ENCODE data around the gene TMEM91.

Gene TMEM91

DNA sequence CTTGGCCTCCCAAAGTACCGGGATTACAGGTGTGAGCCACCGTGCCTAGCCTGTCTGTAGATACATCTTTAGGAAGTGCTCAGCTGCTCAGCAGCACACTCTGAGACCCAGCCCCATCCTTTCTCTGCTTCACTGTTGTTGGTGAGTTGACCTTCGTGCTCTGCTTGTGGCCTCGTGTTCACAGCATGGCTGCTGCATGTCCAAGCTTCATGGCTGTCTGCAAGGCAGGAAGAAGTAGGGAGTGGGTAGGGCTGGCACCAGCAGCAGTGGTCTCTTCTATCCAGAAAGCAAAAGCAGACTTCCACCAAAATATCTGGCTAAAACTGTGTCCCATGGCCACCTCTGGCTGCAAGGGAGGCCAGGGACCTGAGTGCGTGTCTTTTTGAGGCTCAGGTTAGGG lies 36.6 kb downstream of the TMEM91 start:
- no peak for DNase-seq

DNA sequence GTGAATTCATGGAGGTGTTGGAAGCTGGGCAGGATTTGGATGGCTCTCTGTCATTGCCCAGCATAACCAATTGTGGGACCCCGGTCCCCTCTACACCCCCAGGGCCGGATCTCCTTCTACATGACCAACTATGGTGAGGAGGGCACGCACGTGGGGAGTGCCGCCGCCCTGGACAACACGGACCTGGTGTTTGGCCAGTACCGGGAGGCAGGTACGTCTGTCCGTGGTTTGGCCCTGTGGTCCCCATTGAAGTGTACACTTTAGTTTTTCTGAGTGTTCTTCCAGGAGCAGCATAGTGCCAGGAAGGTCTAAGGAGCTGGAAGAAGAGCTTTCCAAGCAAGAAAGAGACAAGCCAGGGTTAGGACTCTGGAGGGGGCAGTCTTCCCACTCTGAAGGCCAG lies 37.6 kb downstream of the TMEM91 start:
- no peak for DNase-seq

DNA sequence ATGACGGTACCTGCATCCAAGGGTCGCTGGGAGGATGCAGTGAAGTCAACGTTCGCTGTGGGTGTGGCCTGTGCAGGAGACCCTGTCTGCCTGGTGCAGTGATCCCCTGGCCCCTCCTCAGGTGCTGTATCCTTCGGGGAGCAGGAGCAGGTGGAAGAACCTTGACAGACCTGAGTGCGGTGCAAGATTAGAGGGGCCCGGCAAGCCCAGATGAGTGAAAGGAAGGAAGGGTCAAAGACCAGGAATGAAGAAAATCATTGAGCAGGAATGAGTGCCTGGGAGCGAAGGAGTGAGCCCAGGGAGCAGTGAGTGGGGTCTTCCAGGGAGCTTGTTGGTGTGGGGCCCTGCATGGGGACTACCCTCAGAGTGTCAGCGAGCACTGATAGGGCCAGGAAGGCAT lies 38.1 kb downstream of the TMEM91 start:
- DNase-seq: no peak

DNA sequence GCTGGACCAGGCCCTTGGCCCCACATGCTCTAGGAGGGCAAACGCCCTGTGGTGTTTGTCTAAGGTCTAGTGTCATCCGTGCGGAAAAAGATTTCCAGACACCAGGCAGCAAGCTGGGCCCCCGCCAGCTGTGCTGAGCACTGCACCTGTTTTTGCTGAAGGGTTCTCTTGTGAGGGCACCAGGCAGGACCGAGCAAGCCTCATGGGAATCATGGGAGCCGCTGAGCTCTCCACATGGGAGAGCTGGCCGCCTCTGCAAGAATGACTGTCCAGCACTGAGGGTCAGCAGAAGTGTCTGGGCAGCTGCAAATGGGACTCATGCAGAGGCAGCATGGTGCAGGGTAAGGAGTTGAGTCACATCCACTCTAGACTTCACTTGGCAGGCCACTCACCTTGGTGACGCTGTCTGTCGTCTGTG lies 38.8 kb downstream of the TMEM91 start:
- DNase-seq: no peak

DNA sequence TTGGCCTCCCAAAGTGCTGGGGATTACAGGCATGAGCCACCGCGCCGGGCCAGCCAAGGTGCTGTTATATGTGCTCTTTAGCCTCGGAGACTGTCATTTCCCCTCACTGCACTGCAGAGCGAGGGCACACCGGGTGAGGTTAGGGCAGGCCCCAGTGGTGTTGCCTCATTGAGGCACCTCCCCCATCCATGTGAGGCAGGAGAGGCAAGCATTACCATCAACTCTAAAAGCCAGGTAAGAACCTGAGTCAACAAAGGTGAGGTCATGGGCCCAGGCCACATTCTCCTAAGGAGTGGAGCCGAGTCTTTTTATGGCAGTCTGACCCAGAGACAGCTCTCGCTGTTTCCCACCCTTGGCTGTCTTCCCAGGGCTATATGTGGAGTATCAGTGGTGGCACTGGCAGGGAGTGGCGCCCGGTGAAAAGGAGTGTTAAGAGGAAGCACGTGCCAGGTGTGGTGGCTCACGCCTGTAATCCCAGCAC lies 39.9 kb downstream of the TMEM91 start:
- DNase-seq: no peak

DNA sequence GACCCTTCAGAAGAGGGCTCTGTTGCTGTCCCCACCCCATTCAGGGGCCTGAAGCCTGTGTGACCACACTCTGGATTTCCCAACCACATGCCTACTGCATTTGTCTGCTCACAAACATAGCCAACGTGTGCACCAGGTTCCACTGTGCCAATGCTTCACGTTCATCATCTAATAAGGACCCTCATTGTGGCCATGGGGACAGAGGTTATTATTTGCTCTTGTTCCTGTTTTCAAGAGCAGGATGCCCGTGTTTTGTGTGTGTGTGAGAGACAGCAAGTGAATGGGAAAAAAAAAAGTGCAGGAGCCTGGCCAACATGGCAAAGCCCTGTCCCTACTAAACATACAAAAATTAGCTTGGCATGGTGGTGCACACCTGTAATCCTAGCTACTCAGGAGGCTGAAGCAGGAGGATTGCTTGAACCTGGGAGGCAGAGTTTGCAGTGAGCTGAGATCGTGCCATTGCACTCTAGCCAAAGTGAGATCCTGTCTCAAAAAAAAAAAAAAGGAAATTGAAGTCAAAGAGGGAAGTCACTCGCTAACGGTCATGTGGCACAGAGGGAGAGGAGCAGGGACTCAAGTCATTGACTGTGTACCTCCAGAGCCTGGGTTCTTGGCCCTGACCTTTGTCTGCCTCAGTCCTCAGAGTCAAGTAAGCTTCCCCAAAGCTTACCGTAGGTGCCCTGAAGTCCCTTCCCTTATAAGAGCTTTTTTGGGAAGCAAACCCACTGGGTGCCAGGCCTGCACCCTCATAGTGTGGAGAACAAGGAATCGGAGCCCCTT lies 44.0 kb downstream of the TMEM91 start:
- DNase-seq: no peak

DNA sequence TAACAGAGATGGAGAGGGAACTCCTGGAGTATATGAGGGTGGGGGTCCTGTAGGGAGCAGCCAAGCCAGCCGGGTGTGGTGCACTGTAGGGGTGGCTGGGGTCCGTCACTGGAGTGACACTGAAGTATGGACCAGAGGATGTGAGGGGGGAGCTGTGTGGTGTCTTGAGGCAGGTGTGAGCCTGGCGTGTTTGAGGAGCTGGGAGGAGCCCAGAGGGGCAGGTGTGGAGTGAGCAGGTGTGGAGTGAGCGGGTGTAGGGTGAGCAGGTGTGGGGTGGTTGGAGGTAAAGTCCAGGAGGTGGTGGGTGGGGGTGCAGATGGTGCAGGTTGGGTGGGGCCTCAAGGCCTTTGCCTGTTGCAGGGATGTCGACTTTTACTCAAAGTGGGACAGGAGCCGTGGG lies 45.0 kb downstream of the TMEM91 start:
- DNase-seq: no peak

DNA sequence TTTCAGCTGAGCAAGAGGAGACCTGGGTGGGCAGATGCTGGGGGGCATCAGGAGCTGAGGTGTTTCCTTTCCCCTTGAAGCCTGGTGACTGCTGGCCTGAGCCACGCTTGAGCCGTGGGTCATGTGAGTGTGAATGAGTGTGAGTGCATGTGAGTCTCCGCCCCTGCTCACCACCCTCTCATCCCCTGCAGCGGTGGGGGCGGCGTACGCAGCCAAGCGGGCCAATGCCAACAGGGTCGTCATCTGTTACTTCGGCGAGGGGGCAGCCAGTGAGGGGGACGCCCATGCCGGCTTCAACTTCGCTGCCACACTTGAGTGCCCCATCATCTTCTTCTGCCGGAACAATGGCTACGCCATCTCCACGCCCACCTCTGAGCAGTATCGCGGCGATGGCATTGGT lies 45.6 kb downstream of the TMEM91 start:
- no peak for DNase-seq

DNA sequence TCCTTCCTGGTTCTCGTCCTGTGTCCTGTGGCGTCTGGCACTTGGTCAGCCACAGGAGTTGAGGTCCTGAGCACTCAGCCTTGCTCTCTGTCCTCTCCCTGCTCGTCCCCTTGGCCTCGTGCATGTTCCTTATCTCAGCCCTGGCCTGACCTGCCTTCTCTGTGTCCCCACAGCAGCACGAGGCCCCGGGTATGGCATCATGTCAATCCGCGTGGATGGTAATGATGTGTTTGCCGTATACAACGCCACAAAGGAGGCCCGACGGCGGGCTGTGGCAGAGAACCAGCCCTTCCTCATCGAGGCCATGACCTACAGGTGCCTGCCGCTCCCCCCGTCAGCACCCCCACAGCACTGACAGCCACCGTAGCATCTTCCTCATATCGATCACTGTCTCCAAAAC lies 46.1 kb downstream of the TMEM91 start:
- no peak for DNase-seq

DNA sequence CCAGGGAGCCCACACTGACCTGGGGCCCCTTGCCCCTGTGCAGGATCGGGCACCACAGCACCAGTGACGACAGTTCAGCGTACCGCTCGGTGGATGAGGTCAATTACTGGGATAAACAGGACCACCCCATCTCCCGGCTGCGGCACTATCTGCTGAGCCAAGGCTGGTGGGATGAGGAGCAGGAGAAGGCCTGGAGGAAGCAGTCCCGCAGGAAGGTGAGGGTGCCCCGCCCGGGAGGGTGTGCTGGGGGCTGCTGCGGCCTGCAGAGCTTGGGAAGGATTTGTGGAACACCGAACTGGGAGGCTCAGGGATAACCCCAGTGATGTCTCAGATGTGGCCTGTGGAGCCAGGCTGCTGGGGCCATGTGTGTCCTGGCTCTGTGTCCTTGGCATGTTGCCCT lies 46.6 kb downstream of the TMEM91 start:
- DNase-seq: no peak

DNA sequence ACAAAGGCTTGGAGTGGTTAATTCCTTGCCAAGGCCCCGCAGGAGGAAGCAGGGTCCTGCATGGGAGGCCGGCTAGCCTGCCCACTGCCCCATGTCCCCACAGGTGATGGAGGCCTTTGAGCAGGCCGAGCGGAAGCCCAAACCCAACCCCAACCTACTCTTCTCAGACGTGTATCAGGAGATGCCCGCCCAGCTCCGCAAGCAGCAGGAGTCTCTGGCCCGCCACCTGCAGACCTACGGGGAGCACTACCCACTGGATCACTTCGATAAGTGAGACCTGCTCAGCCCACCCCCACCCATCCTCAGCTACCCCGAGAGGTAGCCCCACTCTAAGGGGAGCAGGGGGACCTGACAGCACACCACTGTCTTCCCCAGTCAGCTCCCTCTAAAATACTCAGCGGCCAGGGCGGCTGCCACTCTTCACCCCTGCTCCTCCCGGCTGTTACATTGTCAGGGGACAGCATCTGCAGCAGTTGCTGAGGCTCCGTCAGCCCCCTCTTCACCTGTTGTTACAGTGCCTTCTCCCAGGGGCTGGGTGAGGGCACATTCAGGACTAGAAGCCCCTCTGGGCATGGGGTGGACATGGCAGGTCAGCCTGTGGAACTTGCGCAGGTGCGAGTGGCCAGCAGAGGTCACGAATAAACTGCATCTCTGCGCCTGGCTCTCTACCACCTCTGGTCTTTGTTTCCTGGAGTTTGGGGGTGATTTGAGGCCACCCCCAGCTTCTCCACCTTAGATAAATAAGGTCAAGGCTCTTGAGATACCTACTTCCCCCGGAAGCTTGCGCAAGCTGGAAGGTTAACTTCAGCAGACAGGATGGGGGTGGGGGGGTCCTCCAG lies 48.2 kb downstream of the TMEM91 start:
- no peak for DNase-seq

DNA sequence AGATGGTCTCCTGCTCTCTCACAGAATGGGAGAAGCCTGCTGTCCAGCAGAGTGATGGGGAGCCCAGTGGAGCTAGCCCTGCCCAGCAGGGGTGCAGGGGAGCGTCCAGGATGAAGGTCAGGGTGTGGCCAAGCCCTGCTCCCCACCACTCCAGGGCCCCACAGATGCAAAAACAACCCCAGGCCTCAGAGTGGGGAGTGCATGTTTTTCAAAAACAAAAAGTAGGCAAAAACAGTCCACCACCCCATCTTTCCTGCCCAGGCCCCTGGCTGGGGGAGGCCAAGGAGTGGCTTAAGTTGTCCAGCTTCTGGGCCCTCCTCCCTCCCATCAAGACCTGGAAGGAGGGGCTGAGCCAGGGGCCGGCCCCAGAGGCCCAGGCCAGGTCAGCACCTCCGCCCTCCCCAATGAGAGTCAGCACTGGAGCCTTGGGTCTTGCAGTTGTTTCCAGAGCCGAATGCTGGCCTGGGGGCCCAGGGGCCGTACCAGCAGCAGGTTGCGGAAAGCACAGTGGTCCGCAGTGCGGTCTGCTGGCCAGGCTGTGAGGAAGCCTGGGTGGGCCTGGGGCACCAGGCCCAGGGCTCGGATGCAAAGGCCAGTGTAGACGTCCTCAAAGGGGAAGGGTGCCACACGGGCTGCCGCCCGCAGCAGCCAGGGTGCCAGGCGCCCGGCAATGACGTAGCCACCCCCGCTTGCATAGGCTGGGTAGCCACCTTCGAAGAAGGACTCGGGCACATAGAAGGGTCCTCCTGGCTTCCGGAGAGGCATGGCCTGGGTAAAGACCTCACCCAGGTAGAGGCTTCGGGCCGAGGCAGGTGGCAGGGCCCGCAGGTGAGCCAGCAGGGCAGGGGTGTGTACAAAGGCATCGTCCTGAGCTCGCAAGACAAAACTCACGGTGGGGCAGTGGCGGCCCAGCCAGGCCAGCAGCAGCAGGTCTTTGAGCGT lies 49.1 kb downstream of the TMEM91 start:
- no peak for DNase-seq

DNA sequence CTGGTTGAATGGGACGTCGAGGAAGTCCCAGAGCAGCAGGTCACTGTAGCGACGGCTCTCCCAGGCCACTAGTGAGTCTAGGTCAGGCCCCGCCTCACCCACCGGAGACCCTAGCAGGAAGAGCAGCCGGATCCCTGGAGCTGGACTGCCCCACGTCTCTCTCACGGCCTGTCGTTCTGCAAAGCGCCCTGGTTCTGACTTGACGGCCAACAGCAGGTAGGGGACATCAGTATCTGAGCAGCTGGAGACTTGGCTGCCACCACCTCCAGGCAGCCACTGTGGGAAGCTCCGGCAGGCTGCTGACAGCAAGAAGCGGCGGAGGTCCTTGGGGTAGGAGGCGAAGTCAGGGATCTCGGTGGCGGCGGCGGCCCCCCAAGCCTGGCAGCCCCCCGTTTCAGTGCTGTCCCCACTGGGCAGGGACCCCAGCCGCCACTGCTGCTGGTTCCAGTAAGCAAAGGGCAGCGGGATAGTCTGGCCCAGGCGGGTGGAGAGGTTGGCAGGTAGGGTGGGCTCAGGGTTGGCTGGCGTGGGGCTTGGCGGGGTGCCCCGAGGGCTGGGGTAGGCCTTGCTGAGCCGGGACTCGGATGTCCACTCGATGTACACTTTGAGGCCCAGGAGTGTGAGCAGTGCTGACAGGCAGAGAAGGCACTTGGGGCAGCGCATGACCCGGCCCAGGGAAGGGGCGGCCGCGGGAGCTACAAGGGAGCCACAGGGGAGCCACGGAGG lies 49.9 kb downstream of the TMEM91 start:
- DNase-seq: no peak

DNA sequence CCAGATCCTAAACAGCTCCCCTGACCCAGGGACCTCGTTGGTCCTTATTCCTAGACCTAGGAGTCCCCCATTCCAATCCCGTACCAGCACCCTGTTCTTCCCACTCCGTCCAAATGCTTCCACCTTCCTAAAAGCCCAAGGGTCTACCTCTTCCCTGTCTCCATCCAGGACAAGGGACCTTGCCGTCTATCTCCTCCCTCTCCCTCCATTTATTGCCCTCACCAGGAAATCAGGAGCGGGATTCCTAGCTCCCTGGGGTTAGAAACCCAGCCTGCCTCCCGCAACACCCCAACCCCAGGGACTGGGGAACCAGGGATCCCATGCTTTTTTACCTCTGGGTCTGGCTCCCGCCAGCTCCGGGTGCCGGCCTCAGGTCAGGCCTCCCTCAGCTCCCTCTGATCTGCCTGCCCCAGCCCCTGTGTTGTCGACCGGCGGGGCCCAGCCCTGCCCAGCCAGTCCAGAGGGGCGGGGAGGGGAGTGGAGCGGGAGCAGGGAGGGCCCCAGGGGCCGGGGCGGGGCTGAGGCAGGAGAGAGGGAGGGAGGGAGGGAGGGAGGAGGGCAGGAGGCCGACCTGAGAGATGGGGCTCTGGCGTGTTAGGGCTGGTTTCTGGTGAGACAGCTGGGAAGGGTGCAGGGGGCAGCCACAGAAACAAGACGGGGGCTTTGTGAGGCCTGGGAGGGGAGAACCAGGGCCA lies 50.8 kb downstream of the TMEM91 start, which contains the start of gene B3GNT8:
Gene B3GNT8, minus strand, starts transcription at position 423 of the 695 bp plus-strand sequence. CDS start 596 bp downstream, outside the sequence.
- peak; percentile 8 for DNase-seq

DNA sequence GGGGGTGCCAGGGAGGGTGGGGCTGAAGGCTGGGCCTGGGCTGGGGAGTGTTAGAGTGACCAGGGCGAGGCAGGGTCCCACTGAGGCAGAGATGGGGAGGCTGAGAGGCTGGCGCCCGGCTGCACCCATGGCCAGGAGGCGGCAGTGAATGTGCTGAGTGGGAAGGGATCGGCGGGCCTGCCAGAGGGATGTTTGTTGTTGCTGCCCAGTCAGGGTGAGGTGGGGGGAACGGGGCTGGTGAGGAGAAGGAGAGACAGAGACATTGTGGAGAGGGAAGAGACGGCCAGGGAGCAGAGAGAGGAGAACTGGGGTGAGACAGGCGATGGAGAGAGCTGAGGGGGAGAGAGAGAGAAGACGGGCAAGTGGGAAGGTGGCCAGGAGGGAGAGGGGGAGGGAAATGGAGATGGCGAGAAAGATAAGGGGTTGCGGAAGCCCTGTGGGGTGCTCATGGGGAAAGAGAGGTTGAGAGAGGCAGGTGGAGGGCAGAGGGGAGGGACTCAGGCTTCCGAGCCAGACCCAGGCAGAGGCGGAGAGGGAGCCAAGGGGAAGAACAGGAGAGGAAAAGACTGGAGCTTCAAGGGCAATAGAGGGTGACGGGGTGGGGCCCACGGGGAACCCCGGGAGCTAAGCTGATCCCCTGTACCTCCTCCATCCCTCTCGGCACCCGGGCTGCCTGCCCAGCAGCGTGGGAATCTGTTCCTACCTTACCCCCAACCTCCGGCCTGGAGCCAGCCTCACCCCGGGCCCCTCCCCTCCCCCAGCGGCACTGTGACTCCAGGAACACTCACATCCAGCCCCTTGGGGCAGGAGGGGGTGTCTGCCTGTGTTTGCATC lies 51.5 kb downstream of the TMEM91 start:
- peak; percentile 4 for DNase-seq

DNA sequence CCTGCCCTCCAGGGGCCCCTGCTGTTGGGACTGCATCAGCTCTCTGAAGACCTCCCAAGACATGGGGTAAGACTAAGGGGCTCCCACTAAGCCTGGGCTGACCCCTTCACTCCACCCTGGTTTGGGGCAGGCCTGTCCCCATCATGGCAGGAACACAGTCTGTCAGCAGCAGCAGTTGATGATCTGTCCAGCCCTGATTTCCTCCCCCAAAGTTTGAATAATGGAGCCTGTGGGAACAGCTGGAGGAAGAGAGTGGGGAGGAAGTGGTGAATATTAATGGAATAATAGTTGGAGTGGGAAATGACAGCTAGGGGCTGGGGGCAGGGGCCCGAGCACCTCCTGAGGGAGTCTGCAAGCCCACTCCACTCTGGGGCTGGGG lies 52.1 kb downstream of the TMEM91 start:
- no peak for DNase-seq

DNA sequence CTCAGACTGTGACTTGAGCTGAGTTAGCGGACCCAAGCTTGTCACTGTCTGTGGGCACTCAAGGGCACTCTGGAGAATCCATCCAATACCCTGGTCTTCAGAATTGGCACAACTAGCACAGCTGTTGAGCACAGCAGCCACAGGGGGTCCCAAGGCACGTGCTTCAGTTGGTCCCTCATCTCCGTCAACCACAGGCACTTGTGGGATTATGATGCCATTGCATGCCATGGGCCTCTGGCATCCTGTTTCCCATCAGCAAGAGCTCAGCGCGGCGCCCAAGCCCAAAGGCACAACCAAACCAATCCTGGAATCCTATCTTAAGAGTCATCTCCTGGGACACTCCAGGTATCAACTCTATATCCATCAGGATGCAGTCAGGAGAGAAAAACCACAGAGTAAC lies 54.6 kb downstream of the TMEM91 start:
- DNase-seq: no peak

DNA sequence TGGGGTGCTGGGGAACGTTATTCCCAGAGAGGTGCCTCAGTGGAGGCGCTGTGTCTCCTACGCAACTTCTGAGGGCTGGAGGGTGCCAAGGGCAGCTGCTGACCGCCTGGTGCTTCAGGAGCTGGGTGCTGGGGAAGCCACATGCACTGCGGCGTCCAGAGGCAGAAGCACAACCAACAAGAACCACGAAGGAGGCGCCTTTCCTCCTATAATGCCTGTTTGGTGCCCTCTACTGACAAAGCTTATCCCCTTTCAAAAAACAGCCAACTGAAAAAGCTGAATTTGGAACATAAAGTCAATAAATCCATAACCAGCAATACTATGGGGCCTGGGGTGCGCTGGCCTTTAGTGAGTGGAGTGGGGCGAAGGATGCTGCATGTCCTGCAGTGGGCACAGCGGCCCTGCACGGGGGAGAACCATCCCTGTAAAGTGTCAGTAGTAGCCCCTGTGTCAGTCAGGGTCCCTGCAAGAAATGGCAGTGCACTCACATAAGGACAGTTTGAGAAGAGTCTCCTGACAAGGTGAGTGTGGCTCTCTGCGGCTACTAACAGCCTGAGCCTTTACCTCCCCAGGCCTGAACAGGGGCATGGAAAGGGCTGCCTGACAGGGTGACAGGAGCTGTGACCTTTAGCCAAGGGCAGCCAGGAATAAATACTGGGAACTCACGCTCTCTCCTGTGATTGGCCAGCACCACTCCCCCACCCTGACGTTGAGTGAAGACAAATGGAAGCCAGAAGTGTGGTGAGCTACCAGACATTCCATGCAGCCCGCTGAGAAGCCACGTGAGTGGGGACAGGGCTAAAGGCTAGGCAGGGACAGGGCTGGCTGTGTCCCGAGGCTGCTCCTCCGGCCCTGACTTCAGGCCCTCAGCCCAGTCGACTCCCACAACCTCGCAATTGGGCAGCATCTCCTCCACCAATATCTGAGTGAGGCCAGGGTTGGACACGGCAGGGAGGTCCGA lies 55.4 kb downstream of the TMEM91 start:
- no peak for DNase-seq

DNA sequence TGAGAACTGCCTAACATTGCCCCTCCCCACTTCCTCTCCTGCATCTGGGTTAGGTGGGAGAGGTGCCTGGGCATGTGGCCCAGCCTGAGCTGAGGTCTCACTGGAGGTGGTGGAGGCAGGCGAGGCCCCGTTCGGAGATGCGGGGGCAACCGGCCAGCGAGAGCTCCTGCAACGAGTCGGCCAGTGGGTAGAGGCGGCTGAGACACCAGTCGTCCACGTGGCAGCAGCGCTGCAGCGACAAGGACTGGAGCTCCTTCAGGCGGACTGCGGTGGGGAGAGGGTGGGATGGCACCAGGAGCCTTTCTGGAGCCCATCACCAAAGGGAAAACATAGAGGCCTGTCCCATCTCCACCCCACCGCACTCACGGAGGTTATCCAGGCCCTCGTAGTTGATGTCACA lies 56.8 kb downstream of the TMEM91 start:
- no peak for DNase-seq

Measured in activated T-cell treated with anti-CD3 and anti-CD28 coated beads for 4 hours (primary cell).